ENCODE results near the gene EZR.

Gene EZR

GRCh38 chr6:158815907-158816306 lies 3.3 kb downstream of the EZR start:
- no peaks in the 10 kb centered on the region for H3K27me3 ChIP-seq (ENCODE audit: insufficient read depth, low read length)
- no peak overlapping the region for H3K4me3 ChIP-seq (ENCODE audit: low read depth, low read length)
- H2BK12ac ChIP-seq (ENCODE audit: low read length), result no peak overlapping the region
- no peak overlapping the region for H3K14ac ChIP-seq (ENCODE audit: low read length)
- H3K79me1 ChIP-seq (ENCODE audit: low read length), result peaks cover 16% of the 10 kb centered on the region
- H3K4ac ChIP-seq (ENCODE audit: low read depth, low read length), result peak overlapping the region; percentile 82
- H3K4me2 ChIP-seq (ENCODE audit: low read length), result peak overlapping the region; percentile 74
- H2BK5ac ChIP-seq (ENCODE audit: low read depth, low read length, poor library complexity), result no peak overlapping the region
- H4K8ac ChIP-seq (ENCODE audit: low read depth, low read length), result no peak overlapping the region
- WGBS (ENCODE audit: extremely low coverage, insufficient coverage, insufficient read length), result no CpG with 5 or more reads among the region's 2 CpGs
- DNase-seq, result no peak
- no peak overlapping the region for H3K23ac ChIP-seq (ENCODE audit: low read length)
- H3K9me3 ChIP-seq (ENCODE audit: insufficient read depth, low read depth, low read length), result peaks cover 2% of the 10 kb centered on the region
- no peak overlapping the region for H4K12ac ChIP-seq (ENCODE audit: low read depth, low read length)
- peaks cover 25 to 26% of the 10 kb centered on the region in 2 experiments for H3K36me3 ChIP-seq (ENCODE audit: control insufficient read depth in 1 of 2, insufficient read depth in 2 of 2, low read length in 2 of 2)
- H3K27ac ChIP-seq (ENCODE audit: low read depth, low read length), result no peak overlapping the region
- no peak overlapping the region for H2AK5ac ChIP-seq (ENCODE audit: low read length)
- H2BK120ac ChIP-seq (ENCODE audit: insufficient read depth, low read length, poor library complexity), result no peak overlapping the region
- H2AFZ ChIP-seq (ENCODE audit: insufficient read depth, low read length, poor library complexity), result no peak overlapping the region
- H3K9ac ChIP-seq (ENCODE audit: low read length), result no peak overlapping the region
- H4K91ac ChIP-seq (ENCODE audit: low read depth, low read length), result no peak overlapping the region
- no peak overlapping the region for H3K18ac ChIP-seq (ENCODE audit: low read length)
- peaks cover 7 to 26% of the 10 kb centered on the region in 2 experiments for H3K4me1 ChIP-seq (ENCODE audit: control insufficient read depth in 1 of 2, insufficient read depth in 2 of 2, low read length in 2 of 2)
- peaks cover 39% of the 10 kb centered on the region for H3K79me2 ChIP-seq (ENCODE audit: control insufficient read depth, insufficient read depth, low read length, poor library complexity)

- Histone ChIP-seq H3K79me1 (ENCODE audit: low read length) (peaks cover 16% of the 10 kb centered on the region), H3K23ac (ENCODE audit: low read length) (no peak overlapping the region), H3K9me3 (ENCODE audit: insufficient read depth, low read depth, low read length) (peaks cover 2% of the 10 kb centered on the region), H3K27me3 (ENCODE audit: insufficient read depth, low read length) (no peaks in the 10 kb centered on the region), H3K9ac (ENCODE audit: low read length) (no peak overlapping the region), H3K79me2 (ENCODE audit: control insufficient read depth, insufficient read depth, low read length, poor library complexity) (peaks cover 39% of the 10 kb centered on the region), H3K14ac (ENCODE audit: low read length) (no peak overlapping the region), H2AFZ (ENCODE audit: insufficient read depth, low read length, poor library complexity) (no peak overlapping the region), H3K4me3 (ENCODE audit: low read depth, low read length) (no peak overlapping the region), H4K12ac (ENCODE audit: low read depth, low read length) (no peak overlapping the region), H2BK12ac (ENCODE audit: low read length) (no peak overlapping the region), H4K8ac (ENCODE audit: low read depth, low read length) (no peak overlapping the region), H4K91ac (ENCODE audit: low read depth, low read length) (no peak overlapping the region), H3K18ac (ENCODE audit: low read length) (no peak overlapping the region), H2BK5ac (ENCODE audit: low read depth, low read length, poor library complexity) (no peak overlapping the region), H3K4me2 (ENCODE audit: low read length) (peak overlapping the region; percentile 66), H2BK120ac (ENCODE audit: insufficient read depth, low read length, poor library complexity) (no peak overlapping the region), H2AK5ac (ENCODE audit: low read length) (no peak overlapping the region), H3K4ac (ENCODE audit: low read depth, low read length) (peak overlapping the region; percentile 61), H3K27ac (ENCODE audit: low read depth, low read length) (no peak overlapping the region), H3K4me1 (ENCODE audit: control insufficient read depth in 1 of 2, insufficient read depth in 2 of 2, low read length in 2 of 2) (peaks cover 7 to 26% of the 10 kb centered on the region in 2 experiments), H3K36me3 (ENCODE audit: control insufficient read depth in 1 of 2, insufficient read depth in 2 of 2, low read length in 2 of 2) (peaks cover 25 to 26% of the 10 kb centered on the region in 2 experiments)
- DNase-seq, result no peak
- no CpG with 5 or more reads among the region's 2 CpGs for WGBS (ENCODE audit: extremely low coverage, insufficient coverage, insufficient read length)
Observed at GRCh38 chr6:158815379-158815724, 3.8 kb downstream of the EZR start.

- no peak overlapping the region for H3K4me2 ChIP-seq (ENCODE audit: low read length)
- no peak overlapping the region for H4K91ac ChIP-seq (ENCODE audit: low read depth, low read length)
- H4K8ac ChIP-seq (ENCODE audit: low read depth, low read length), result peak overlapping the region; percentile 9
- no peak overlapping the region for H3K27ac ChIP-seq (ENCODE audit: low read depth, low read length)
- no CpG with 5 or more reads among the region's 3 CpGs for WGBS (ENCODE audit: extremely low coverage, insufficient coverage, insufficient read length)
- peaks cover 4% of the 10 kb centered on the region for H3K79me1 ChIP-seq (ENCODE audit: low read length)
- H3K9me3 ChIP-seq (ENCODE audit: insufficient read depth, low read depth, low read length), result peaks cover 2% of the 10 kb centered on the region
- DNase-seq, result no peak
- no peak overlapping the region for H3K18ac ChIP-seq (ENCODE audit: low read length)
- H3K36me3 ChIP-seq (ENCODE audit: control insufficient read depth in 1 of 2, insufficient read depth in 2 of 2, low read length in 2 of 2), result peaks cover 34 to 38% of the 10 kb centered on the region in 2 experiments
- peaks cover 7 to 20% of the 10 kb centered on the region in 2 experiments for H3K4me1 ChIP-seq (ENCODE audit: control insufficient read depth in 1 of 2, insufficient read depth in 2 of 2, low read length in 2 of 2)
- H3K4me3 ChIP-seq (ENCODE audit: low read depth, low read length), result peak overlapping the region; percentile 49
- no peak overlapping the region for H4K12ac ChIP-seq (ENCODE audit: low read depth, low read length)
- H3K23ac ChIP-seq (ENCODE audit: low read length), result no peak overlapping the region
- H3K27me3 ChIP-seq (ENCODE audit: insufficient read depth, low read length), result no peaks in the 10 kb centered on the region
- no peak overlapping the region for H2AK5ac ChIP-seq (ENCODE audit: low read length)
- H2BK120ac ChIP-seq (ENCODE audit: insufficient read depth, low read length, poor library complexity), result no peak overlapping the region
- no peak overlapping the region for H2BK5ac ChIP-seq (ENCODE audit: low read depth, low read length, poor library complexity)
- H2AFZ ChIP-seq (ENCODE audit: insufficient read depth, low read length, poor library complexity), result peak overlapping the region; percentile 4
- peak overlapping the region; percentile 0 for H3K14ac ChIP-seq (ENCODE audit: low read length)
- peaks cover 38% of the 10 kb centered on the region for H3K79me2 ChIP-seq (ENCODE audit: control insufficient read depth, insufficient read depth, low read length, poor library complexity)
- H3K4ac ChIP-seq (ENCODE audit: low read depth, low read length), result peak overlapping the region; percentile 96
- H3K9ac ChIP-seq (ENCODE audit: low read length), result peak overlapping the region; percentile 19
- no peak overlapping the region for H2BK12ac ChIP-seq (ENCODE audit: low read length)
Observed at GRCh38 chr6:158813032-158813431, 6.1 kb downstream of the EZR start.

- Histone ChIP-seq H2AFZ (ENCODE audit: insufficient read depth, low read length, poor library complexity) (no peak overlapping the region), H3K23ac (ENCODE audit: low read length) (no peak overlapping the region), H2BK12ac (ENCODE audit: low read length) (no peak overlapping the region), H3K36me3 (ENCODE audit: control insufficient read depth in 1 of 2, insufficient read depth in 2 of 2, low read length in 2 of 2) (peaks cover 34 to 41% of the 10 kb centered on the region in 2 experiments), H4K91ac (ENCODE audit: low read depth, low read length) (no peak overlapping the region), H3K4me1 (ENCODE audit: control insufficient read depth in 1 of 2, insufficient read depth in 2 of 2, low read length in 2 of 2) (peaks cover 7 to 22% of the 10 kb centered on the region in 2 experiments), H4K8ac (ENCODE audit: low read depth, low read length) (no peak overlapping the region), H2AK5ac (ENCODE audit: low read length) (no peak overlapping the region), H3K27me3 (ENCODE audit: insufficient read depth, low read length) (no peaks in the 10 kb centered on the region), H3K4me3 (ENCODE audit: low read depth, low read length) (no peak overlapping the region), H3K18ac (ENCODE audit: low read length) (no peak overlapping the region), H2BK120ac (ENCODE audit: insufficient read depth, low read length, poor library complexity) (no peak overlapping the region), H3K14ac (ENCODE audit: low read length) (no peak overlapping the region), H3K4me2 (ENCODE audit: low read length) (no peak overlapping the region), H2BK5ac (ENCODE audit: low read depth, low read length, poor library complexity) (no peak overlapping the region), H3K9me3 (ENCODE audit: insufficient read depth, low read depth, low read length) (peaks cover 2% of the 10 kb centered on the region), H3K27ac (ENCODE audit: low read depth, low read length) (no peak overlapping the region), H3K4ac (ENCODE audit: low read depth, low read length) (peak overlapping the region; percentile 96), H3K79me2 (ENCODE audit: control insufficient read depth, insufficient read depth, low read length, poor library complexity) (peaks cover 36% of the 10 kb centered on the region), H4K12ac (ENCODE audit: low read depth, low read length) (no peak overlapping the region), H3K79me1 (ENCODE audit: low read length) (no peaks in the 10 kb centered on the region), H3K9ac (ENCODE audit: low read length) (no peak overlapping the region)
- WGBS (ENCODE audit: extremely low coverage, insufficient coverage, insufficient read length), result no CpG with 5 or more reads among the region's 5 CpGs
- no peak for DNase-seq
Observed at GRCh38 chr6:158812611-158813010, 6.6 kb downstream of the EZR start.

All from trophoblast cell (in vitro differentiated cells and primary cell).